Measurements from ENCODE around the gene USH2A.
A peak's percentile ranks its signal among the peaks of the same experiment; 100 is the strongest.

USH2A gene

DNA sequence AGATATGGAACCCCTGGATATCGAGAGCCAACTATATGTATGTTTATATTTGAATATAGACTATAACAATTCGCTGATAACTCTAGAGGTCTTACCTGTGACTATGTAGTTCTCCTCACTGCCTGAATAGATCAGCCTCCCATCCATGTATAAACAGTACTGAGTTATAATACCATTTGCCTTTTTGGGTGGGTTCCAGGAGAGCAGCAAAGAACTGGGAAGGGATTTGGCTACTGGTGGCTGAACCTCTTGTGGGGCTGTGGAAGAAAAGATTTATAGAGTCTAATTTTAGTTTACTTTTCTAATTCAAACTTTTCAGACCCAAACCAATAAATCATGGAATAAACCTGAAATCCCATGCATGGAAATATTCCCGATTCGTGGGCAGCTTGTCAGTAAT lies 376.9 kb downstream of the USH2A start:
- POLR2A ChIA-PET (ENCODE audit: low non-redundant PET), result no interaction called here

DNA sequence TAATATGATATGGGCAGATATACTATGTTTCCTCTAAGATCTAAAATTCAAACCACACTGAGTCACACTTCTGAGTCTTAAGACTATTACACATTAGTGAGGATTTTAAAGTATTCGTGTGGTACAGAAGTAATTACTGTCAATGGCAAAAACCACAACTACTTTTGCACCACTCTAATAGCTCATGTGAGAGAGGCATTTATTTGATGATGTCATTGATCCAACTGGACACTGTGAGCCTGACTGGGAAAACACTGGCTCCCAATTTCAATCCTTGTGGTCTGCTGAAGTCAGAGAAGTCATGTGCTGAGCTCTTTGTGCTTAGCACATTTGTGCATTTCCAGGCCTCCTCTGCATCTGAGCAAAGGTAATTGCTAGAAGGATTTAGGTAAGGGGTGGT lies 377.8 kb downstream of the USH2A start:
- DNase-seq (ENCODE audit: low spot score), result peak; percentile 36
- ChIA-PET CTCF (interaction anchor here (0.7 kb wide), 1 partner anchor 539 kb away, joined by 3 read pairs; no protein-coding TSS in a partner anchor), POLR2A (ENCODE audit: low non-redundant PET) (no interaction called here)
- no peak overlapping the region for H3K27ac ChIP-seq
- TF ChIP-seq, protein P1, sequence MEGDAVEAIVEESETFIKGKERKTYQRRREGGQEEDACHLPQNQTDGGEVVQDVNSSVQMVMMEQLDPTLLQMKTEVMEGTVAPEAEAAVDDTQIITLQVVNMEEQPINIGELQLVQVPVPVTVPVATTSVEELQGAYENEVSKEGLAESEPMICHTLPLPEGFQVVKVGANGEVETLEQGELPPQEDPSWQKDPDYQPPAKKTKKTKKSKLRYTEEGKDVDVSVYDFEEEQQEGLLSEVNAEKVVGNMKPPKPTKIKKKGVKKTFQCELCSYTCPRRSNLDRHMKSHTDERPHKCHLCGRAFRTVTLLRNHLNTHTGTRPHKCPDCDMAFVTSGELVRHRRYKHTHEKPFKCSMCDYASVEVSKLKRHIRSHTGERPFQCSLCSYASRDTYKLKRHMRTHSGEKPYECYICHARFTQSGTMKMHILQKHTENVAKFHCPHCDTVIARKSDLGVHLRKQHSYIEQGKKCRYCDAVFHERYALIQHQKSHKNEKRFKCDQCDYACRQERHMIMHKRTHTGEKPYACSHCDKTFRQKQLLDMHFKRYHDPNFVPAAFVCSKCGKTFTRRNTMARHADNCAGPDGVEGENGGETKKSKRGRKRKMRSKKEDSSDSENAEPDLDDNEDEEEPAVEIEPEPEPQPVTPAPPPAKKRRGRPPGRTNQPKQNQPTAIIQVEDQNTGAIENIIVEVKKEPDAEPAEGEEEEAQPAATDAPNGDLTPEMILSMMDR (conservative IDR thresholded peaks at IDR 0.05; ENCODE audit: low read depth), result no peak

More for the DNA sequence above, 376.9 kb downstream of the USH2A start:
- no peak overlapping the region for H3K27ac ChIP-seq
- CTCF ChIA-PET, result no interaction called here
- DNase-seq (ENCODE audit: low spot score), result no peak
- TF ChIP-seq, protein P1 (conservative IDR thresholded peaks at IDR 0.05; ENCODE audit: low read depth), result no peak

DNA sequence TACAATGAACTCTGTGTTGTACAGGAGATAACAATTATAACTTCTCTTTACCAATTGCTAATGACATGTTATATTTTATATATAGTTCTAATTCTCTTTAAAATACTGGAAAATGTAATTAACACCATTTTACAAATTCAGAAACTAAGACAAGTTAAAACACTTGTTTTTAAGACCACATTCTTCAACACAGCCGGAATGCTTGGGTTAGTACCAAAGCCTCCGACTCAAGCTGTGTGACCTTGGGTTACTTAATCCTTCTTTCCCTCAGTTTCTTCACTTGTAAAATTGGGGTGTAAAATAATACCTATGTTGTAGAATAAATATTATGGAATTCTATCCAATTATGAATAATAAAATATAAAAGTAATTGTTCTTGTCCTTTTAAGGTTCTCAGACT lies 378.7 kb downstream of the USH2A start:
- DNase-seq (ENCODE audit: low spot score), result no peak

DNA sequence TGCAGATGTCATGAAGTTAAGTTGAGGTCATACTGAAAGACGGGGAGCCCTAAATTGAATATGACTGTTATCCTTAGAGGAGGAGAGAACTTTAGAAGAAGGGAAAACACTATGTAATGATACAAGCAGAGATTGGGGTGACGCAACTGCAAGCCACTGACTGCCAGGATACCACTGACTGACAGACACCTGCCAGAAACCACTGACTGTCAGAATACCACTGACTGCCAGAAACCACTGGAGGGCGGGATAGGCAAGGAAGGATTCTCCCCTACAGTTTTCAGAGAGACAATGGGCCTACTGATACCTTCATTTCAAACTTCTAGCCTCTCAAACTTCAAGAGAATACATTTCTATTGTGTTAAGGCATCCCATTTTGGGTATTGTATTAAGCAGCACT lies 388.7 kb downstream of the USH2A start:
- TF ChIP-seq, protein P1 (conservative IDR thresholded peaks at IDR 0.05; ENCODE audit: low read depth), result no peak
- CTCF ChIA-PET, result no interaction called here
- DNase-seq (ENCODE audit: low spot score), result peak; percentile 28
- POLR2A ChIA-PET (ENCODE audit: low non-redundant PET), result no interaction called here
- no peak overlapping the region for H3K27ac ChIP-seq

More for the DNA sequence above, 378.7 kb downstream of the USH2A start:
- TF ChIP-seq, protein P1 (conservative IDR thresholded peaks at IDR 0.05; ENCODE audit: low read depth), result no peak
- H3K27ac ChIP-seq, result no peak overlapping the region
- POLR2A ChIA-PET (ENCODE audit: low non-redundant PET), result no interaction called here
- CTCF ChIA-PET, result no interaction called here

DNA sequence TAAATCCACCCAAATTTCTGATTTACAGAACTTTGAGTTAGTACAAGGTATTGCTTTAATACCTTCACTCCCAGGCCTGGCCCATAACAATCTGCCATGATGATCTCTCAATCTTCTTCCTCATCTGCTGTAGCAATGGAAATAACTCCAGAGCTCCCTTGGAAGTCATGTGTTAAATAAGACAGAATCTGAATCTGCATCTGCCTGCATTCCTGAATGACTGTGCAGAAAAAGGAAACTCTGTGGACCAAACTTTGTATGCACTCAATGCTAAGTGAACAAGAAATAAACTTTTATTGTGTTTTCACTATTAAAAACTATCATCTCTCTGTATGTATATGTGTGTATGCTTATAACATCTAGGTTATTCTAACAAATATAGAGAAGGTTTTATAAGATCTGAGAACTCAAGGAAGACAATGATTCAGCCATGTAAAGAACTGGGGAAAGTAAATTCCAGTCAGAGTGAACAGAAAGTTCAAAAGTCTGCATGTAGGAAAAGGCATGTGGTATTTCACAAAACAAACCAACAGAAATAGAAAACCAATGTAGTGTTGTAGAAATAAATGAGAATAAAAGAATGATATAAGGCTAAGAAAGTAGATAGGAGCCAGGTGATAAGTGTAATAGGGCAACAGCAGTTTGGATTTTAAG lies 390.2 kb downstream of the USH2A start:
- ChIA-PET POLR2A (ENCODE audit: low non-redundant PET) (no interaction called here), CTCF (no interaction called here)
- DNase-seq (ENCODE audit: low spot score), result no peak
- TF ChIP-seq, protein P1 (conservative IDR thresholded peaks at IDR 0.05; ENCODE audit: low read depth), result no peak
- no peak overlapping the region for H3K27ac ChIP-seq

DNA sequence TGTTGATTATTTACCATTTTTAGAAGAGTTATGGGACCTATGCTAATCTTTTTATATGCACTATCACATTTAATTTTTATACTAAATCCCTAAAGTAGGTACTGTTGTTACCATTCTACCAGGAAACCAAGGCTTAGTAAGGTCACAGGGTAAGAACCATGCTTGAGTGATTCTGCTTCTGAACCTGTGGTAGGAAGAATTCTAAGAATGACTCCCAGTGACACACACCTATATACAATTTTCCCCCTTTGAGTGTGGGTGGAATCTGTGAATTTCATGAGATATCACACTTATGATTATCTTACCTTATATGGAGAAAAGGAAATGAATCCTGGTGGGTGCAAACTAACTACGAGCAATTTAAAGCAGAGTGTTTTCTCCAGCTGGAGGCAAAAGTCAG lies 391.0 kb downstream of the USH2A start:
- no peak overlapping the region for H3K27ac ChIP-seq
- CTCF ChIA-PET, result no interaction called here
- DNase-seq (ENCODE audit: low spot score), result no peak
- TF ChIP-seq, protein P1 (conservative IDR thresholded peaks at IDR 0.05; ENCODE audit: low read depth), result no peak
- POLR2A ChIA-PET (ENCODE audit: low non-redundant PET), result no interaction called here

Measured in RWPE1 (cell line).